GM23338 (cell line): ENCODE results near the gene AXIN1. TPM values are rescaled to one million over a fixed set of nuclear protein-coding genes. Genes with fewer than 3 reads are reported as not detected.

Experiments
- ATAC-seq: fragments of 200-7000 bp; cut with Tn5 transposase; 3 replicates; pipeline ENCODE4 v1.9.1; 2020
- DNase-seq: peaks from one replicate; pipeline ENCODE4 v3.0.0-alpha.2; 2015; ENCODE audit warnings: low spot score
- H2AFZ ChIP-seq: fragments of 200-600 bp; sonication (generic); 2 replicates; pipeline ENCODE4 v1.8.0; 2016; ENCODE audit warnings: antibody characterized with exemption, mild to moderate bottlenecking, moderate library complexity
- H3F3A ChIP-seq: fragments of 200-600 bp; sonication (generic); replicated peaks from 2 replicates; pipeline ENCODE4 v1.8.0; 2017; ENCODE audit warnings: antibody characterized with exemption, mixed run types, low read depth
- H3K27ac ChIP-seq: fragments of 200-600 bp; sonication (generic); 2 replicates; pipeline ENCODE4 v1.6.1; 2016; ENCODE audit warnings: low read depth
- H3K27me3 ChIP-seq: fragments of 200-600 bp; sonication (generic); 2 replicates; pipeline ENCODE4 v1.8.0; 2016; ENCODE audit warnings: mild to moderate bottlenecking, mixed run types, moderate library complexity; ENCODE audit not compliant: insufficient read depth
- H3K36me3 ChIP-seq: fragments of 200-600 bp; sonication (generic); 2 replicates; pipeline ENCODE4 v1.8.0; 2016; ENCODE audit warnings: mild to moderate bottlenecking; ENCODE audit not compliant: insufficient read depth
- H3K4me1 ChIP-seq: fragments of 200-600 bp; sonication (generic); 2 replicates; pipeline ENCODE4 v1.8.0; 2016; ENCODE audit warnings: mild to moderate bottlenecking, moderate library complexity; ENCODE audit not compliant: insufficient read depth
- H3K4me2 ChIP-seq: fragments of 200-600 bp; sonication (generic); 2 replicates; pipeline ENCODE4 v1.7.1; 2017; ENCODE audit warnings: mixed run types
- H3K4me3 ChIP-seq: fragments of 200-600 bp; sonication (generic); 2 replicates; pipeline ENCODE4 v1.6.1; 2016; ENCODE audit warnings: mixed run types
- H3K79me2 ChIP-seq: fragments of 200-600 bp; sonication (generic); replicated peaks from 2 replicates; pipeline ENCODE4 v1.8.0; 2017; ENCODE audit warnings: mild to moderate bottlenecking; ENCODE audit not compliant: insufficient read depth
- H3K9me2 ChIP-seq: fragments of 200-600 bp; sonication (generic); 2 replicates; pipeline ENCODE4 v1.8.0; 2017; ENCODE audit not compliant: insufficient read depth
- H4K20me1 ChIP-seq: fragments of 200-600 bp; sonication (generic); replicated peaks from 2 replicates; pipeline ENCODE4 v1.8.0; 2017; ENCODE audit warnings: mild to moderate bottlenecking; ENCODE audit not compliant: insufficient read depth
- H3K27ac Mint-ChIP-seq: 2 replicates; pipeline ENCODE4 v1.8.0; 2020; ENCODE audit warnings: inconsistent platforms, mild to moderate bottlenecking, moderate library complexity, mixed read lengths
- H3K27me3 Mint-ChIP-seq: 3 replicates; pipeline ENCODE4 v1.8.0; 2022; ENCODE audit warnings: low read depth, mild to moderate bottlenecking, moderate library complexity, mixed read lengths, inconsistent platforms; ENCODE audit not compliant: insufficient read depth, poor library complexity
- H3K36me3 Mint-ChIP-seq: 3 replicates; pipeline ENCODE4 v1.8.0; 2021; ENCODE audit warnings: low read depth, mild to moderate bottlenecking, inconsistent platforms, moderate library complexity, mixed read lengths
- H3K4me1 Mint-ChIP-seq: 3 replicates; pipeline ENCODE4 v1.8.0; 2020; ENCODE audit warnings: mild to moderate bottlenecking, inconsistent platforms, mixed read lengths
- H3K4me3 Mint-ChIP-seq: 3 replicates; pipeline ENCODE4 v1.8.0; 2021; ENCODE audit warnings: moderate library complexity, mild to moderate bottlenecking, inconsistent platforms, mixed read lengths
- H3K9me3 Mint-ChIP-seq: 3 replicates; pipeline ENCODE4 v1.8.0; 2020; ENCODE audit warnings: moderate library complexity, mild to moderate bottlenecking, inconsistent platforms, mixed read lengths
- CREB1 ChIP-seq: fragments of 250-450 bp; sonication (Bioruptor Pico); IDR thresholded peaks from 2 replicates; pipeline ENCODE4 v1.5.0; 2020; ENCODE audit warnings: low read depth, mild to moderate bottlenecking, moderate library complexity
- EZH2 ChIP-seq: fragments of 200-600 bp; sonication (generic); IDR thresholded peaks from one replicate; pipeline ENCODE4 v1.8.0; 2017; ENCODE audit warnings: antibody characterized with exemption, mild to moderate bottlenecking, low read depth; ENCODE audit not compliant: unreplicated experiment
- POLR2AphosphoS5 ChIP-seq: IDR thresholded peaks from 2 replicates; pipeline ENCODE4 v1.6.1; 2016; ENCODE audit warnings: antibody characterized with exemption, low read depth
- REST ChIP-seq: IDR thresholded peaks from one replicate; pipeline ENCODE4 v1.6.1; 2018; ENCODE audit warnings: antibody characterized with exemption; ENCODE audit not compliant: unreplicated experiment
- STAT1 ChIP-seq: IDR thresholded peaks from one replicate; pipeline ENCODE4 v1.6.1; 2016; ENCODE audit warnings: antibody characterized with exemption; ENCODE audit not compliant: unreplicated experiment
- ZNF462 ChIP-seq: fragments of 250-450 bp; sonication (Bioruptor Pico); IDR thresholded peaks from 2 replicates; pipeline ENCODE4 v1.5.0; 2020; ENCODE audit warnings: mild to moderate bottlenecking, moderate library complexity
- polyA plus RNA-seq: library from polyadenylated mRNA; unstranded; fragments of >200 nt; fragmentation: Nextera tagmentation; extraction: Ambion mirVana; gene quantifications from 2 replicates; pipeline ENCODE4 v1.2.1, GENCODE V29; 2016
- total RNA-seq: library from RNA; depleted of rRNA; stranded (reverse); fragments of >200 nt; shearing (Covaris generic); gene quantifications from 2 replicates; pipeline ENCODE4 v1.2.3, GENCODE V29; 2014
- TF ChIP-seq, protein P1 (sequence below), 2 experiments: fragments of 200-600 bp in 1 of 2; sonication (generic) in 1 of 2; conservative IDR thresholded peaks; 2 replicates each; pipeline versions ENCODE4 v1.5.1 to v1.6.1; 2016 to 2017; ENCODE audit warnings: antibody characterized with exemption in 2 of 2, low read depth in 2 of 2, mild to moderate bottlenecking in 2 of 2, moderate library complexity in 1 of 2

Gene AXIN1
- total and polyA plus RNA-seq, 2 experiments from 2014 or later, result 14.3 to 54.5 TPM

GRCh38 chr16:401468-402348, 49.2 kb upstream of the AXIN1 start, which contains the start of gene DECR2:
DECR2 (plus strand) TSS chr16:401885; CDS start chr16:401964, 79 bp downstream.
- Histone ChIP-seq H3K27me3 (no peaks in the 10 kb centered on the region), H3K4me1 (peaks cover 20% of the 10 kb centered on the region), H3K4me2 (peak within 1 kb of the TSS; percentile 90), H3K27ac (peak within 1 kb of the TSS; percentile 90), H3K79me2 (peaks cover 5% of the 10 kb centered on the region; the same call in 1 of the 2 replicates), H3K9me2 (no peaks in the 10 kb centered on the region), H3K36me3 (no peaks in the 10 kb centered on the region; the same call in 1 of the 2 replicates), H4K20me1 (no peaks in the 10 kb centered on the region; the same call in 1 of the 2 replicates), H2AFZ (0 out of 2 replicates have a peak within 1 kb of the TSS, but pooled peaks have one; percentile 43), H3K4me3 (peak within 1 kb of the TSS; percentile 90), H3F3A (peaks cover 27% of the 10 kb centered on the region)
- Mint-ChIP-seq H3K9me3 (peaks cover 4% of the 10 kb centered on the region; the same call in 2 of the 3 replicates), H3K27ac (peak within 1 kb of the TSS; percentile 86), H3K4me3 (peak within 1 kb of the TSS; percentile 81), H3K4me1 (peaks cover 21% of the 10 kb centered on the region), H3K36me3 (peaks cover 22% of the 10 kb centered on the region), H3K27me3 (peaks cover 24% of the 10 kb centered on the region)
- peak; percentile 95 for DNase-seq
- ATAC-seq, result peak; percentile 55
- TF ChIP-seq EZH2, result no peak
- TF ChIP-seq REST, result no peak
- TF ChIP-seq STAT1, result no peak
- TF ChIP-seq ZNF462, result no peak
- TF ChIP-seq, protein P1, sequence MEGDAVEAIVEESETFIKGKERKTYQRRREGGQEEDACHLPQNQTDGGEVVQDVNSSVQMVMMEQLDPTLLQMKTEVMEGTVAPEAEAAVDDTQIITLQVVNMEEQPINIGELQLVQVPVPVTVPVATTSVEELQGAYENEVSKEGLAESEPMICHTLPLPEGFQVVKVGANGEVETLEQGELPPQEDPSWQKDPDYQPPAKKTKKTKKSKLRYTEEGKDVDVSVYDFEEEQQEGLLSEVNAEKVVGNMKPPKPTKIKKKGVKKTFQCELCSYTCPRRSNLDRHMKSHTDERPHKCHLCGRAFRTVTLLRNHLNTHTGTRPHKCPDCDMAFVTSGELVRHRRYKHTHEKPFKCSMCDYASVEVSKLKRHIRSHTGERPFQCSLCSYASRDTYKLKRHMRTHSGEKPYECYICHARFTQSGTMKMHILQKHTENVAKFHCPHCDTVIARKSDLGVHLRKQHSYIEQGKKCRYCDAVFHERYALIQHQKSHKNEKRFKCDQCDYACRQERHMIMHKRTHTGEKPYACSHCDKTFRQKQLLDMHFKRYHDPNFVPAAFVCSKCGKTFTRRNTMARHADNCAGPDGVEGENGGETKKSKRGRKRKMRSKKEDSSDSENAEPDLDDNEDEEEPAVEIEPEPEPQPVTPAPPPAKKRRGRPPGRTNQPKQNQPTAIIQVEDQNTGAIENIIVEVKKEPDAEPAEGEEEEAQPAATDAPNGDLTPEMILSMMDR (conservative IDR thresholded peaks at IDR 0.05; ENCODE audit: low read depth in 2 of 2), result peak; percentile 37 to 55; a peak in 3 of 4 replicates
- TF ChIP-seq POLR2AphosphoS5, result peak; percentile 76
- TF ChIP-seq CREB1 (CRISPR knock-in tag), result 0 out of 2 replicates have a peak, but pooled peaks have one; percentile 28
